CD4-positive, alpha-beta T cell (primary cell): ENCODE data around the gene ARL15. TPM values are rescaled to one million over a fixed set of nuclear protein-coding genes. Genes with fewer than 3 reads are reported as not detected.

Experiments used
- ATAC-seq: fragments of 200-7000 bp; cut with Tn5 transposase; one replicate; pipeline ENCODE4 v1.10.0; 2022; ENCODE audit warnings: mild to moderate bottlenecking; ENCODE audit not compliant: poor library complexity
- CTCF ChIA-PET: fragments of 350-600 bp; sonication (Branson Sonifier 250); formaldehyde crosslinking; loops from one replicate; lab custom pipeline; 2021; ENCODE audit warnings: antibody characterized with exemption, inconsistent platforms; lab: Charles Lee
- POLR2A ChIA-PET: fragments of 350-600 bp; sonication (Branson Sonifier 250); formaldehyde crosslinking; loops from one replicate; lab custom pipeline; 2021; ENCODE audit warnings: antibody characterized with exemption, inconsistent platforms; lab: Charles Lee
- DNase-seq, 14 experiments: peaks; one replicate each; pipeline ENCODE4 v3.0.0-alpha.2; 2013 to 2020; ENCODE audit warnings: mixed read lengths in 2 of 14
- H3K27ac ChIP-seq, 2 donors: one replicate each; pipeline versions ENCODE4 v1.5.1 to v1.7.0; 2013; ENCODE audit warnings: low read length in 2 of 2, low read depth in 1 of 2, mild to moderate bottlenecking in 1 of 2
- H3K27me3 ChIP-seq, 2 experiments: 1 replicate in 1 of 2; 2 replicates in 1 of 2; pipeline versions ENCODE4 v1.6.1 to v1.7.0; 2013; ENCODE audit warnings: low read length in 2 of 2, control low read depth in 1 of 2, mild to moderate bottlenecking in 1 of 2, moderate library complexity in 1 of 2; ENCODE audit not compliant: insufficient read depth in 2 of 2, control insufficient read depth in 1 of 2
- H3K36me3 ChIP-seq: one replicate; pipeline ENCODE4 v1.6.1; 2013; ENCODE audit warnings: low read length, control low read depth; ENCODE audit not compliant: insufficient read depth
- H3K4me1 ChIP-seq: one replicate; pipeline ENCODE4 v1.6.1; 2013; ENCODE audit warnings: low read length, control low read depth; ENCODE audit not compliant: insufficient read depth
- H3K4me3 ChIP-seq: one replicate; pipeline ENCODE4 v1.5.1; 2013; ENCODE audit warnings: mild to moderate bottlenecking, low read length, moderate library complexity
- H3K9me3 ChIP-seq, 2 experiments: 1 replicate in 1 of 2; 2 replicates in 1 of 2; pipeline versions ENCODE4 v1.6.1 to v1.7.0; 2013; ENCODE audit warnings: low read length in 2 of 2, mild to moderate bottlenecking in 2 of 2, control low read depth in 1 of 2, moderate library complexity in 1 of 2; ENCODE audit not compliant: control insufficient read depth in 1 of 2, insufficient read depth in 1 of 2
- H3K27ac Mint-ChIP-seq: one replicate; pipeline ENCODE4 v1.8.0; 2020; ENCODE audit warnings: mixed read lengths
- H3K27me3 Mint-ChIP-seq: one replicate; pipeline ENCODE4 v1.8.0; 2021; ENCODE audit warnings: mixed read lengths
- H3K36me3 Mint-ChIP-seq: one replicate; pipeline ENCODE4 v1.8.0; 2021; ENCODE audit warnings: low read depth, mixed read lengths
- H3K4me1 Mint-ChIP-seq: one replicate; pipeline ENCODE4 v1.8.0; 2021; ENCODE audit warnings: low read depth, mixed read lengths
- H3K4me3 Mint-ChIP-seq: one replicate; pipeline ENCODE4 v1.8.0; 2020; ENCODE audit warnings: mild to moderate bottlenecking, mixed read lengths
- H3K9me3 Mint-ChIP-seq: one replicate; pipeline ENCODE4 v1.8.0; 2020; ENCODE audit warnings: mixed read lengths
- CTCF ChIP-seq: fragments of 200-600 bp; IDR thresholded peaks from one replicate; pipeline ENCODE4 v1.8.0; 2022; ENCODE audit warnings: antibody characterized with exemption, mild to moderate bottlenecking
- intact Hi-C, 2 experiments: fragments of 100-400 bp; cut with DNase I in 1 of 2; cut with micrococcal nuclease in 1 of 2; formaldehyde crosslinking; loops; one replicate each; pipeline versions ENCODE4 v1.15.1 to v1.9.0; 2023 to 2025; cut with DNase I, micrococcal nuclease
- total RNA-seq, 174 experiments: library from RNA in 2 of 174; stranded (reverse) in 2 of 174; gene quantifications; one replicate each; pipeline ENCODE4 v1.2.3 and lab custom pipeline; 2021 to 2026

ARL15 gene
- total RNA-seq, 2 experiments from 2014 or later: 9.1 to 10.6 TPM

GRCh38 chr5:54207566-54207965 is 102.8 kb downstream of the ARL15 start:
- Histone ChIP-seq H3K4me3 (no peak overlapping the region), H3K27ac (no peak overlapping the region), H3K27me3 (no peaks in the 10 kb centered on the region), H3K4me1 (no peaks in the 10 kb centered on the region), H3K9me3 (no peaks in the 10 kb centered on the region), H3K36me3 (no peaks in the 10 kb centered on the region)
- POLR2A ChIA-PET: no interaction called here
- Mint-ChIP-seq H3K27ac (no peak overlapping the region), H3K9me3 (peaks cover 2% of the 10 kb centered on the region), H3K36me3 (peaks cover 15% of the 10 kb centered on the region), H3K27me3 (no peaks in the 10 kb centered on the region), H3K4me1 (peaks cover 31% of the 10 kb centered on the region), H3K4me3 (no peak overlapping the region)
- TF ChIP-seq CTCF: no peak
- intact Hi-C loops: no loop called here
- CTCF ChIA-PET: no interaction called here
- DNase-seq (no peak), ATAC-seq (no peak)

GRCh38 chr5:54206580-54207229 is 103.7 kb downstream of the ARL15 start:
- ATAC-seq: no peak
- peaks cover 16% of the 10 kb centered on the region for H3K36me3 Mint-ChIP-seq
- no peak overlapping the region for H3K27ac Mint-ChIP-seq
- DNase-seq: no peak
- Histone ChIP-seq H3K27me3 (no peaks in the 10 kb centered on the region), H3K27ac (no peak overlapping the region), H3K36me3 (no peaks in the 10 kb centered on the region), H3K4me1 (no peaks in the 10 kb centered on the region), H3K4me3 (no peak overlapping the region), H3K9me3 (no peaks in the 10 kb centered on the region)
- no peaks in the 10 kb centered on the region for H3K27me3 Mint-ChIP-seq
- no peak for TF ChIP-seq CTCF
- no peak overlapping the region for H3K4me3 Mint-ChIP-seq
- H3K9me3 Mint-ChIP-seq: peaks cover 6% of the 10 kb centered on the region
- POLR2A ChIA-PET: no interaction called here
- H3K4me1 Mint-ChIP-seq: peaks cover 23% of the 10 kb centered on the region
- intact Hi-C loops: no loop called here
- CTCF ChIA-PET: no interaction called here

GRCh38 chr5:54205918-54206317 is 104.5 kb downstream of the ARL15 start:
- Histone ChIP-seq H3K36me3 (no peaks in the 10 kb centered on the region), H3K9me3 (no peaks in the 10 kb centered on the region), H3K4me3 (no peak overlapping the region), H3K4me1 (no peaks in the 10 kb centered on the region), H3K27me3 (no peaks in the 10 kb centered on the region), H3K27ac (no peak overlapping the region)
- Mint-ChIP-seq H3K36me3 (peaks cover 23% of the 10 kb centered on the region), H3K4me3 (no peak overlapping the region), H3K27ac (no peak overlapping the region), H3K27me3 (no peaks in the 10 kb centered on the region), H3K9me3 (peaks cover 10% of the 10 kb centered on the region), H3K4me1 (peaks cover 23% of the 10 kb centered on the region)
- intact Hi-C loops: no loop called here
- DNase-seq (no peak), ATAC-seq (no peak)
- no peak for TF ChIP-seq CTCF
- POLR2A ChIA-PET: no interaction called here
- CTCF ChIA-PET: no interaction called here
